Activated CD4-positive, CD25-positive, alpha-beta regulatory T cell treated with anti-CD3 and anti-CD28 coated beads, Interleukin-2, amount 50 U/mL, for 16 hours (primary cell): ENCODE results near the gene ADGRD1.
"Not testable (repeated sequence)": the region's sequence is repeated elsewhere in the genome, so short reads cannot be mapped to it uniquely, and the experiment has no call there.

Experiments used
- DNase-seq: peaks from one replicate; pipeline ENCODE4 v3.0.0-alpha.2; 2020; ENCODE audit warnings: low read depth, low spot score

The ADGRD1 gene

DNA sequence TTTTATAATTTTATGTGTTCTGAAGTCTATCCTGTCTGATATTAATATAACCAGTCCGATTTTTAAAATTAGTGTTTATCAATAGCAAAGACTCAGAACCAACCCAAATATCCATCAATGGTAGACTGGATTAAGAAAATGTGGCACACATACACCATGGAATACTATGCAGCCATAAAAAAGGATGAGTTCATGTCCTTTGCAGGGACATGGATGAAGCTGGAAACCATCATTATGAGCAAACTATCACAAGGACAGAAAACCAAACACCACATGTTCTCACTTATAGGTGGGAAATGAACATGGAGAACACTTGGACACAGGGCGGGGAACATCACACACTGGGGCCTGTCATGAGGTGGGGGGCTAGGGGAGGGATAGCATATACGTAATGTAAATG lies 16.2 kb upstream of the ADGRD1 start:
- not testable (repeated sequence) for DNase-seq

DNA sequence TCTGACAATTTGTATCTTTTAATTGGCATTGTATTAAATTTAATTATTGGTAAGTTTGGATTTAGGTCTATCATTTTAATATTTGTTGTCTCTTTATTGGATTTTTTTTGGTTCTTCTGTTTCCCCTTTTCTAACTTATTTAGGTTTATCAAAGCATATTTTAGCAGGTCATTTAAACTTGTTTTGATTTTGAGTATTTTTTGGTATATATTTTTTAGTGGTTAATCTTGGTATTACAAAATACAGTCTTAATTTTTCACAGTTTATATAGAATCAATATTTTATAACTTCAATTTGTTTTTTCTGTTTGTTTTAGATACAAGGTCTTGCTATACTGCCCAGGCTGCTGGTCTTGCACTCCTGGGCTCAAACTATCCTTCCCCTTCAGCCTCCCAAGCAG lies 15.5 kb upstream of the ADGRD1 start:
- DNase-seq: no peak

DNA sequence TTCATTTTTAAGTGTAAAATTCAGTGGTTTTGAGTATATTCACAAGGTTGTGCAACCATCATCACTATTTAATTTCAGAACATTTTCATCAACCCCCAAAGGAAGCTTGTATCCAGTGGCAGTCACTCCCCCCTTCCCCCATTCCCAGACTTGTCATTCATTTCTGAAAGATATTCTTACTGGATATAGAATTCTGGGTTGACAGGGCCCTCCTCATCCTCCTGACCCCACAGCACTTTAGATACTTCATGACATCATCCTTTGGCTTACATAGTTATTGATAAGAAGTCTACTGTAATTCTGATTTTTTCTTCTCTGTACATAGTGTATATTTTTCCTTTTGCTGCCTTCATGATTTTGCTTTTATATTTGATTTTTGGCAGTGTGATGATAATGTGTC lies 8.8 kb upstream of the ADGRD1 start:
- DNase-seq: no peak

DNA sequence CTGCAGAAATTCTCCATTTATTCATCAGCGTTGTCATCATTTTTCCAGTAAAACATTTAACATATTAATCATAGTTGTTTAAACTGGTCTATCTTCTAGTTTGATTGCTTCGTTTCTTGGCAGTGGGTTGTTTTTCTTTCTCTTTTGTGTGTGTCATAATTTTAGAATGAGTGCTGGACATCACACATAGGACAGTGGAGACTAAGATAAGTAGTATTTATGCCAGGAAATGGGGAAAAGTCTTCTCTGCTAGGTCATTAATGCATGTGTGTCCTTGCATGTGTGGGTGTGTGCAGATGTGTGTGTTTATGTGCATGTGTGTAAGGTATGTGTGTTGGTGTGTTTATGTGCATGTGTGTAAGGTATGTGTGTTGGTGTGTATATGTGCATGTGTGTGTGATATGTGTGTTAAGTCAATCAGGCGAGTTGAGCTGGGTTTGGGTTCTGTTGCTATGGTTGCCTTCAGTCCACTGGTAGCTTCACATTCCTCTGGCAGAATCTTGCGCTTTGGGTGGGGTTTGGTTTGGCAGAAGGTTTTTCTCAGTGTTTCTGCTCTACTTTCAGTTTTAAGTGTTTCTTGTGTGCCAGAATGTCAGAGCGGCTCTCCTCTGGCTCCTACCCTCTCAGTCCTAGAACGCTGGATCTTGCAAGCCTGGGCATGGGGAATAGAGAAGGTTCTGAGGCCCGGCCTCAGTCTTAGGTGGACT lies 7.8 kb upstream of the ADGRD1 start:
- no peak for DNase-seq

DNA sequence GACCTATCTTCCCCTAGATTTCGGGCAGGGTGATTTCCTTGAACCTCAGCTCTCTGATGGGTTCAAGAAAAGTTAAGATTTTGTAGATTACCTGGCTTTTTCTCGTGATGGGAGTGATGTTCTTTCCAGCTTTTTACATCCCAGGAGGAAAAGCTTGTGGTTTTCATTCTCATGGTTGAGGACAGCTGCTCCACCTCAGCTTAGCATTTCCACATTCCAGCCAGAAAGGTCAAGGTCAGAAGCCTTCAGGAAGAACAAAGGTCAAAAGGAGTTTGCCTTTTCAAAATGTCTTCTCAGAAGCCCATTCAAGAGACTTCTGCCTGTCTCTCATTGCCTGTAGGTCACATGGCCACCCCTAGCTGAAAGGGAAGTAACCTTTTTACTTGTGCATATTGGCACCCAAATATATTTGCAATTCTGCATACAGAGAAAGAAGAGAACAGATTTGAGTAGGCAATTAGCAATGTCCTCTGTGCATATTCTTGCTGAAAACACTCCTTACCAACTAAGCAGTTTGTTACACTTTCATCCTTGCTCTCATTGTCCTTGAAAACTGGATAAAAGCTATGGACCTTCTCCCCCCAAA lies 6.6 kb upstream of the ADGRD1 start:
- DNase-seq: no peak

DNA sequence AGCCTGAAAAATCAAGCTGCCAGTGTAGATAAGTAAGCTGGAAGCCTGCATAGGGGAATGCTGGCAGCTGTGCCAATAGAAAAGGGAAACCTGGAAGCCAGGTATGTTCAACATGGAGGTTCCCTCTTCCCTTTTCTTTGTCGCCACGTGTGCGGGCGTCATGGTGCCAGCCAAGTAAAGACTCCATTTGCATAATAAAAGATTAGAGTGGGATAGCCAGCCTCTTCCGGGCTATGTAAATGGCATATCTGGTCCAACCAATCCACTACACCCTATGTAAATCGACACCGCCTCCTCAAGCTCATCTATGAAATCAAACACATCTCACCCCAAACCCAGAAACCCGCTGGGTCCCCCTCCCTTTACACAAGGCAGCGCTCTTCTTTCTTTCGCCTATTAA lies 5.6 kb upstream of the ADGRD1 start:
- DNase-seq: no peak

DNA sequence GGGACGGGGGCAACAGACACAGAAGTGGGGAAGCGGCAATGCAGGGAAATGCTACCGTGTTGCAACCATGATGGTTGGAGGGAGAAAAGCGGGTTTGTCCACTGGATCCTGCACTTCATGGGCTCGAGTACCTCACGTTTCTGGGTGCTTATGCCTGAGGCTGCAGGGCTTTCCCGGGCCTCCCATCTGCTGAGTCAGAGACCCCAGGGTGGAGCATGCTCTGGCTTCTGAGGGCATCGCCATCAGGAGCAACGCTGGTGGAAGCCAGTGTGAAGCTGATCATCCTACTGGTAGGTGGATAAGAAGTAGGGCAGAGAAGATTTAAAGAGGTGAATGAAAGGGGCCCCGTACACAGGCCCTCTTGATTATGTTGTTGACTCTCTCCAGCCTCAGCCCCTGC lies 5.0 kb upstream of the ADGRD1 start:
- no peak for DNase-seq

DNA sequence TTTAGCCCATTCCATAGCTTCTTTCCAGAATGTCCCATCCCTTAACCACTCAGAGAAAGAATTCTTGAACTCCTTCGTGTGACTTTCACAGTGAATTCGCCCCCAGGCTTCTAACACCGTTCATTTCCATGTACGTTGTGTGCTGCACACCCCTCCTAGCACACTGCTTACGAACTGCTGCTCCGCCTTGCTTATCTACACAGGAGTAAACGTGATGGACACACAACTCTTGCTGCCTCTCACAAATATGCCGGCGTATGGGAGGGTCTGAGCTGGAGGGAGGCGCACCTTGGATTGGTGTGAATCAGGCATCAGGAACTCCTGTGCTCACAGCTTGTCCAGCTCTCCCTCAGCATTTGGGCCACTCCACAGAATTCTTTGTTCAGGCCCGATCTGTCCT lies 3.9 kb upstream of the ADGRD1 start:
- no peak for DNase-seq

DNA sequence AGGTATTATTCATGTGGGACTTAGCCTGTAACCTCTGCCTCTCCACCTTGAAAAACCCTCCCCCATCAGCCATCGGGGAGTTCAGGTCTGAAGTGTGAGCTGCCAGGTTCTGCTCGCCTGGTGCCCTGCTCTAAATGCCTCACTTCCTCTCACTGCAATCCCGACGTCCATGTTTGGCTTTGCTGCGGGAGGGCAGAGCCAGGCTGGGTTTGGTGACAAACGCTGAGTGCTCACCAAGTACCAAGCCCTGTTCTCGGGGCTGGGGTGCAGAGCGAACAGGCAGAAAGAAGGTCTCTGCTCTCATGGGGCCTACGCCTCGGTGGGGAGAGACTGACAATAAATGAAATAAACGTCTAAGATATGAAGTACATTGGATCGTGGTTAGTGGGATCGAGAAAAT lies 2.1 kb upstream of the ADGRD1 start:
- no peak for DNase-seq

DNA sequence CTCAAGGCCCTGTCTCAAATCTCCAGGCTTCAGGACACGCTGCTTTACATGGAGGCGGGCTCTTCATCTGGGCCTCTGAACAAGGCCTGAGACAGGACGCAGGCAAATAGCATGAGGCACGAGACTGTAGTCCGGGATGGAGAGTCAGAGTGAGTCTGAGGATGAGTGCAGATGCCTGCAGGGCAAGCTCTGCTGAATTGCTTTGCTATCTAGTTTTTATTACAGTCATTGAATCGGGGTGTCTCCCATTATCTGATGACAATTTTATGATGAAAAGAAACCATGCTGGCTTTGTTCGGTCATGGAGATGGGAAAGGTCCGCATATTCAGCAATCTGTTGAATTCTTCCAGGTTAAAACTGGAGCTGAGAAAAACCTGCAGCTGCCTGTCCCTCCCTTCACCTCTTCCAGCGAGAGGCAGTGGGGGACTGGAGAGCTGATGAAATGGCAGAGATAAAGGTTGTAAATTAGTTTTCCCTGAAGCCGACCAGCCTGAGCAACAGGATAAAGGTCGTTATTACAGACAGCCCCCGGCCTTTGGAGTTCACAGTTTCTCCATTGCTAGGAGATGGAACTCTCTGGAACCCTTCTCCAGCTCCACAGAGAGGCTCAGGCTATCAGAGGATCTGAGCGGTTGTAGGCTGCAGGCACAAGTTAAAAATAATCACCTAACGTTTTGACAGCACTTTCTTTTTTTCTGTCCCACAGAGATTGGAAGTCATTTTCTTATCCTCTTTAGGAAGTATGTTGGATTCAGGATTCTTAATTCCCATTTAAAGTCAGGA lies 1.3 kb upstream of the ADGRD1 start:
- no peak for DNase-seq

DNA sequence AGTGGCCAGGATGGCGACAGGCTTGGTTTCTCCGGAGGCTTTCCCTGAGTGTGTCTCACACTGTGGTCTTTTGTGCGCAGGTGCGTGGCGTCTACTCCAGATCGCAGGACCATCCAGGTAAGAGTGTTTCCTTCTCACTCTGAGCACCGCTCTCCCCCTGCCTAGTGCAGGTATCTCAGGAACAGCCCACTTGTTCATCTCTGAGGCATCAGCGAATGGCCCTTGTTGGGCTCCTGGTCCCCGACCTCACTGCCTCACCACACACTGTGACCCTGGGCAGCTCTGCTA lies 781 bp downstream of the ADGRD1 start:
- DNase-seq: no peak

DNA sequence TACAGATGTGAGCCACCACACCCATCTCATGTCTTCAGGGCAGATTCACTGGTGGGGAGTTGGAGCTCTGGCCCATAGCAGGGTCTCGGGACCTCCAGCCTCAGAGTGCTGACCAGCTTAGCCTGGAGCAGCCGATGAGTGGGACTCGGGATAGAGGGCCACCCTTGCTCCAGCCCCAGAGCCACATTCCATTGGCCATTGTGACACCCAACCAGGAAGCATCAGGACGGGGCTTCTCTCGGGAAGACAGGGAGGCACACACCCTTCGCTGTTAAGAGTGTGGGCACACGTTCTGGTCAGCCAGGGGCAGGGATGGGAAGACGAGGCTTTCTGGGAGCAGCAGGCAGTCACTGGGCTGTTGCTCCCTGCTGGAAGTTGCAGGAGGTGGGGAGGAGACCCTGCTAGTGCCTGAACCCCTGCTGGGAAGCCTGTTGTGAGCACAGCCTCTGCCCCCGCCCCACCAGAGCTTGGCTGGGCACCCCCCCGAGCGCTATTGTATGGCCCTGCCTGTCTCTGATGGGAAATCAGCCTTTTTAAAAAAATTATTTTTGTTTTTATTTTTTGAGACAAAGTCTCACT lies 1.6 kb downstream of the ADGRD1 start:
- no peak for DNase-seq

DNA sequence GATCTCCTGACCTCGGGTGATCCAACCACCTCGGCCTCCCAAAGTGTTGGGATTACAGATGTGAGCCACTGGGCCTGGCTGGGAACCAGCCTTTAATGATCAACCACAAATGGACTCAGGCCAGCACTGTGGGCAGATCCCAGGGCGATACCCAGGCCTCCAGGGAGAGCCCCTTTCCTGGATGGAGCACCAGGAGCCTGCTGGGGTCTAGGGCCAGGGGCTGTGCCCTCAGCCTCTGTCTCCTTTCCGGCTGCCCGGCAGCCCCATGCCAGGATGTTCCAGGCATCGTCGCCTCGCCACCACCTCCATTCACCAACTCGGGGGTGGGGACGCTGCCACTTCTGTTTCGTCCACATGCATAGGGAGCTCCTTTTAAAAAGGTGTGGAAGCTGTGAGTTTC lies 2.3 kb downstream of the ADGRD1 start:
- DNase-seq: no peak

DNA sequence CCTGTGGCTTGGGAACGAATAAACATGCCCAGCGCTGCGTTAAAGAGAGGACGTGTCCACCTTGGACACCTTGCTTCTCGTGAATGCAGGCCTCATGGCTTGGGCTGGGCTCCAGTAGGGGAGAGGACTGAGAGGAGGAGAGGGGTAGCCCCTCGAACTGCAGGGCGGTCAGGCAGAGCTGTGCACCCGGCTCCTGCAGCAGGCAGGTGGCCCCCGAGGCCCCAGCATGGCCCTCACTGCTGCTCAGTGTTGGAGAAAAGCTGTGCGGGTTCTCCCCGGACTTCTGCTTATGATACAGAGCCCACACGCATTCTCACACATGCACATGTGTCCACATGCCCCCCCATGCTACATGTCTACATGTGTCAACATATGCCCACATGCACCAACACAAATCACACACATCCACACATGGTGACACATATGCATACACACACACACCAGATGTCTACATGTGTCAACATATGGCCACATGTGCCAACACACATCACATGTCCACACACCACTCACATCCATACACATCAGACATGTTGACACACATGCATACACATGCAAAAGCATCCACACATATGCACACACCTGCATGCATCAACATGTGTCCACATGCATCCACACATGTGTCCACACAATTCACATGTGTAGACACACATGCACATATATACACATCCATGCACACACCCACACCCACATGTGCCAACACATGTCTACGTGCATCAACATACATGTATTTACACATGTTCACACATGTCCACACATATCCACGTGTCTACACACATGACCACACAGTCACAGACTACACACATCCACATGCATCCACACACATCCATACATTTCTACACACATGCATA lies 3.0 kb downstream of the ADGRD1 start:
- no peak for DNase-seq

DNA sequence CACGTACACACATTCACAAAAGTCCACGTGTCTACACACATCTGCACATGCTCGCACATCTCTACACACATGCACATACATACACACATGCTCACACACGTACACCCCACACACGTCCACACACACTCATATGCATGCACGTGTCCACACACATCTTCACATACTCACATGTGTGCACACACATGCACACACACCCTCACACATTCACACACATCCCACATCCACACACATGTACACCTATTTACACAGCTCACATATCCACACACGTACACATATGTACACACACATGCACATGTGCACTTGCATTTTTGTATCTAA lies 3.6 kb downstream of the ADGRD1 start:
- DNase-seq: no peak

DNA sequence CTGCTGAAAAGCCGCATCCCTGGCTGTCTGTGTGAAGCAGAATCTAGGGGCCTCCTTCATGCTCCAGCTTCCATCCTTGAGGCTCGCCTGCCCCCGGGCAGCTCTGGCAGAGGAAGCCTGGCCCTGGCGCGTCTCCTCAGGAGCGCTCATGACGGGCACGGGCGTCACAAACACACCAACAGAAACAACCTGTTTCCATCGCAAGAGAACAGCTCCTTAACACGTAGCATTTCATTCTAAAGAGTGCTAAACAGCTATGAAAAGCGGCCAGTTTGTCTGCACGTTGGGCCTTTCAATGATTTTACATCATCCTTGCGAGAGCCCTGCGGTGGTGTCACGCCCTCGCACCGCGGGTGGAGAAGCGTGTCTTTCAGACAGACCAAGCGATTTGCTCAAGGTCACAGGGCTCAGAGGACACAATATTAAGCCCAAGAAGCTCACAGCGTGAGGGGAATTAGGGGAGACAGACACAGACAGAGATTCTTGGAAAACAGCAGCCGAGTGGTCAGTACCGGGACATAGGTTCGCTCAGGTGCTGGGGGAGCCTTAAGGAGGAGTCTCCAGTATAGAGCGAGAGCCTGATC lies 4.9 kb downstream of the ADGRD1 start:
- DNase-seq: no peak

DNA sequence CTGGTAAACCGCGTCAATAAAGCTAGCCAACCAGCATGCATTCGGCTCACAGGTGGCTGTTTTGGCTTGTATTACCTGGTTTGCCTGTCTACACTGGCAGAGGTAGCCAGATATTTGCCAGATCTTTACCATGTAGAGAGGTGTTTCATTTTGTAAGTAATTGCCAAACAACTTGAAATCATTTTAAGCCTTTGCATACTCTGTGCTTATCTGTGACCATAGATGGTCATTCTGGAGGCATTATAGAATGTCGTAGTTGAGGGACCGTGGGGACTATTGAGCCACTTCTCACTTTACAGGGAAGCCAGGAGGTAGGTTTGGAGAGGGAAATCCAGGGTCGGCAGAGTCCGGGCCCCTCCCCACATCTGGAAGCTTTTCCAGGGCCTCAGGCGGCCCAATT lies 5.9 kb downstream of the ADGRD1 start:
- DNase-seq: no peak

DNA sequence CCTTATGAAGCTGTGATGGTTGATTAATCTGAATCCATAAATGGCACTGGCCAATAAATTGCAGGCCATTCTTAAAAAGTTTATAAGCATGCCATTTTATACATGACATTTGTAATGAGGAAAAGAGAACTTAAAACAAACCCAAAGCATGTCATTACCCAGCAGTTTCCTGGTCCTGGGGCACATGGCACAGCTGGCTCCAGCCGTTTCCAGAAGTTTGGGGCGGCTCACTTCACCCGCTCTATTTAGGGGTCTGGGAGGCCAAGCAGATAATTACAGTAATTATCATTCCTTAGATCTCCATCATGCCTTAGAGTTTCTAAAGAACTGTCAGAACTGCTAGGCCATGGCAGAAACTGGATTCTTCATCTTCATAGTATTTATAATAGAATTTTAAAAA lies 6.4 kb downstream of the ADGRD1 start:
- no peak for DNase-seq

DNA sequence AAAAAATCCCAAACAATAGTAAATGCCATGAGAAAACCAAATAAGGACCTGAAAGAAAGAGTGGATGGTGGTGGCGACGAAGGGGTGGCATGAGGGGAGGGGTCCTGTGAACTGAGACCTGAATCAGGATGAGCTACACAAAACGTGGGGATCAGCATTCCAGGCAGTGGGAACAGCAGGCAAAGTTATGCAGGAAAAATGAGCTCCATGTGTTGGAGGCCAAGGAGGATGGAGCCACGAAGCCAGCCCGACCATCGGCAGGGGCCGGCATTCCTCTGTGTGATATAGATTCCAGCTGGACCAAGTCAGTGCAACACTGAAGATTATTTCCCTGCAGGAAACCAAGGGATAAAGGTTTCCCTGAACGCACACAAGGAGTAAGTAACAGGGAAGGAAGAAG lies 7.1 kb downstream of the ADGRD1 start:
- no peak for DNase-seq

DNA sequence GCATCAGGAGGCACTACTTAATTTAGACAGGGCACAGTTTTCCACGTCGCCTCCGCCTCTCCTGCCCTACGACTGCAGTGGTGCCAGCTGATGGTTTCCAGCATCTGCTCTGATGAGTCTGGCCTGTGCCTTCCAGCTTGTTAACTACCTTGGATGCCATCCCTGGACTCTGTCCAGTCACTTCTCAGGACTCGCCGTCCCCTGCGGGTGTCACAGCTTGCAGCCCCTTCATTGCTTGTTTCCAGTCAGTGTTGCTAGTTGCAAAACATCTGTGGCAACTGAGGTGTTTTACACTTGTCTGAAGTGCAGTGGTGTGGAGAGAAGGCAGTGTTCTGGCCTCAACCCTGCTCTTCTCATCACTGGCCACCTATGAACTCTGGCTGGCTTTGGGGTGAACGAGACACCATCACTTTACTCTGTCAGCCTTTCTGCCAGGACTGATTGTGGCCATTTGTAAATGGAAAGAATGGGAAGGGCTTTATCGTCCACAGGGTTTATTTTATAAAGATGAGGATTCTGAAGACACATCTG lies 8.3 kb downstream of the ADGRD1 start:
- no peak for DNase-seq

DNA sequence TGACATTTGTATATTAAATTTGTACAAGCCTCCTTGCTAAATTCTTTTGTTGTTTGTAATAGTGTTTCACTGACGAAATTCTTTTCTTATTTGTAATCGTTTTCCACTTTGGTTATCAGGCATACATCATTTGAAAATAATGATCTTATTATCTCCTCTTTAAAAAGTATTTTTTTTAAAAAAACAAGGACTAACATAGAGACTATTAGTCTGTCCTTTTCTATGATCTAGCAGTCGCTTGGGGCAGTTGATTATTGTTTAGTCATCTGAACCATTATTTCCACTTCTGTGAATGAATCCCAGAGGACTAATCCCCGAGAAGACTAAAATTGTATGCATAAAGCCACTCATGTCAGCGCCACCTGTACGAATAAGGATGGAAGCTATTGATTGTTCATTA lies 11.5 kb downstream of the ADGRD1 start:
- no peak for DNase-seq

DNA sequence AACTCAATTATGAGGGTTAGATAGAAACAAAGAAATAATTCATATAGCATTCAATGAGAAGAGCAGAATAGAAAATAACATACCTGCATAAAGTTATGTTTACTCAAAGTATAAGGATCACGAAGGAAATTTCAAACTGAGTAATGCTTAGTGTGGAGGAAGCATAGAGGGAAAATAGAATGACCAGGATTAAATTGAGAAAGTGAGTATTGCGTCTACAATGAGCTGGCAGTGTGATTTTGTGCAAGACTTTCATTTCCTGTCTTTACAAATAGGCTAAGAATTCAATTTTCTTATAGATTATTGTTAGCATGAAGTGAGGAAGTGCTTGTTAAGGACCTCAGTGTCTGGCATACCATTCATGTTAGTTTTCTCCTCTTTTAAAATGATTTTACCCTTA lies 12.0 kb downstream of the ADGRD1 start:
- DNase-seq: no peak
